ENCODE results near the gene CDYL. TPM values are rescaled to one million over a fixed set of nuclear protein-coding genes. Genes with fewer than 3 reads are reported as not detected.

The CDYL gene
- total RNA-seq, 4 donors from 2014 or later, result 41.9 to 52.3 (median 45.7) TPM

- peaks cover 0 to 13% (median 2%) of the 10 kb centered on the region in 4 donors for H3K9me3 ChIP-seq
- TF ChIP-seq POLR2A (IDR thresholded peaks at IDR 0.05; ENCODE audit: low read depth) (no peak), POLR2AphosphoS5 (IDR thresholded peaks at IDR 0.05) (no peak), CTCF (IDR thresholded peaks at IDR 0.05) (no peak), EP300 (IDR thresholded peaks at IDR 0.05) (no peak)
- intact Hi-C loops (cut with DNase I), result no loop called here
- H3K4me1 ChIP-seq, result no peaks in the 10 kb centered on the region
- DNase-seq (ENCODE audit: extremely low spot score), result no peak
- no peaks in the 10 kb centered on the region for H3K27me3 ChIP-seq
- H3K36me3 ChIP-seq, result no peaks in the 10 kb centered on the region
- 84% methylated on average over 7 of the region's 7 CpGs for WGBS
- H3K4me3 ChIP-seq, result no peak overlapping the region
- no peak overlapping the region for H3K27ac ChIP-seq (replicated peaks in 1 of 4)
These were observed 7.4 kb upstream of the CDYL start for GRCh38 chr6:4768815-4769214.

- H3K27me3 ChIP-seq, result no peaks in the 10 kb centered on the region
- intact Hi-C loops (cut with DNase I), result loop anchor here (10.0 kb wide), 3 partner anchors 162 to 418 kb away; partner anchors contain the start of gene RPP40
- H3K27ac ChIP-seq (replicated peaks in 1 of 4), result no peak overlapping the region
- H3K4me1 ChIP-seq, result peaks cover 7 to 22% (median 14%) of the 10 kb centered on the region in 4 donors
- H3K36me3 ChIP-seq, result no peaks in the 10 kb centered on the region
- H3K4me3 ChIP-seq, result no peak overlapping the region
- DNase-seq (ENCODE audit: extremely low spot score), result no peak
- TF ChIP-seq POLR2AphosphoS5 (IDR thresholded peaks at IDR 0.05) (no peak), CTCF (IDR thresholded peaks at IDR 0.05) (no peak), EP300 (IDR thresholded peaks at IDR 0.05) (no peak), POLR2A (IDR thresholded peaks at IDR 0.05; ENCODE audit: low read depth) (no peak)
- WGBS, result 49% methylated on average over 5 of the region's 5 CpGs
- no peaks in the 10 kb centered on the region for H3K9me3 ChIP-seq
These were observed 3.5 kb upstream of the CDYL start for GRCh38 chr6:4772750-4773149.

- WGBS, result 22% methylated on average over 7 of the region's 7 CpGs
- Histone ChIP-seq H3K4me3 (no peak overlapping the region), H3K27me3 (no peaks in the 10 kb centered on the region), H3K4me1 (peaks cover 11 to 27% (median 17%) of the 10 kb centered on the region in 4 donors), H3K9me3 (no peaks in the 10 kb centered on the region), H3K27ac (replicated peaks in 1 of 4) (no peak overlapping the region), H3K36me3 (no peaks in the 10 kb centered on the region)
- TF ChIP-seq CTCF (IDR thresholded peaks at IDR 0.05) (no peak), POLR2AphosphoS5 (IDR thresholded peaks at IDR 0.05) (no peak), POLR2A (IDR thresholded peaks at IDR 0.05; ENCODE audit: low read depth) (no peak), EP300 (IDR thresholded peaks at IDR 0.05) (no peak)
- DNase-seq (ENCODE audit: extremely low spot score), result no peak
- intact Hi-C loops (cut with DNase I), result loop anchor here (10.0 kb wide), 3 partner anchors 162 to 418 kb away; partner anchors contain the start of gene RPP40
These were observed 3.0 kb upstream of the CDYL start for GRCh38 chr6:4773181-4773580.

- TF ChIP-seq POLR2A (IDR thresholded peaks at IDR 0.05; ENCODE audit: low read depth) (no peak), CTCF (IDR thresholded peaks at IDR 0.05) (no peak), EP300 (IDR thresholded peaks at IDR 0.05) (no peak), POLR2AphosphoS5 (IDR thresholded peaks at IDR 0.05) (no peak)
- peak overlapping the region; percentile 85 to 90 (median 86) for H3K27ac ChIP-seq (replicated peaks in 1 of 4)
- H3K4me1 ChIP-seq, result peaks cover 12 to 27% (median 17%) of the 10 kb centered on the region in 4 donors
- no peaks in the 10 kb centered on the region for H3K9me3 ChIP-seq
- no peaks in the 10 kb centered on the region for H3K27me3 ChIP-seq
- DNase-seq (ENCODE audit: extremely low spot score), result no peak
- no peaks in the 10 kb centered on the region for H3K36me3 ChIP-seq
- intact Hi-C loops (cut with DNase I), result loop anchor here (10.0 kb wide), 3 partner anchors 161 to 419 kb away; partner anchors contain the start of gene RPP40
- H3K4me3 ChIP-seq, result peak overlapping the region in 3 of 4 donors; percentile 68 to 94 (median 74)
- 62% methylated on average over 6 of the region's 6 CpGs for WGBS
These were observed 1.9 kb upstream of the CDYL start for GRCh38 chr6:4774296-4774695.
